H9 (cell line): Measurements from ENCODE around the gene FADS2. TPM values are rescaled to one million over a fixed set of nuclear protein-coding genes. Genes with fewer than 3 reads are reported as not detected.

Experiments
- DNase-seq: peaks from one replicate; pipeline ENCODE4 v3.0.0-alpha.2; 2017
- H2AFZ ChIP-seq: one replicate; pipeline ENCODE4 v1.6.1; 2013; ENCODE audit warnings: mild to moderate bottlenecking, low read length, control low read depth, moderate library complexity
- H2AK5ac ChIP-seq: 2 replicates; pipeline ENCODE4 v1.6.1; 2013; ENCODE audit warnings: low read length, control low read depth, mixed read lengths; ENCODE audit not compliant: insufficient read length
- H2BK120ac ChIP-seq: one replicate; pipeline ENCODE4 v1.6.1; 2013; ENCODE audit warnings: low read depth, mild to moderate bottlenecking, low read length, control low read depth, inconsistent platforms; ENCODE audit not compliant: poor library complexity, severe bottlenecking
- H2BK12ac ChIP-seq: 2 replicates; pipeline ENCODE4 v1.6.1; 2013; ENCODE audit warnings: low read length, control low read depth, mixed read lengths, low read depth; ENCODE audit not compliant: insufficient read length
- H2BK15ac ChIP-seq: 2 replicates; pipeline ENCODE4 v1.6.1; 2013; ENCODE audit warnings: low read depth, low read length, control low read depth
- H2BK20ac ChIP-seq: one replicate; pipeline ENCODE4 v1.6.1; 2013; ENCODE audit warnings: low read depth, mild to moderate bottlenecking, low read length, control low read depth, inconsistent platforms; ENCODE audit not compliant: poor library complexity, severe bottlenecking
- H2BK5ac ChIP-seq: 2 replicates; pipeline ENCODE4 v1.6.1; 2013; ENCODE audit warnings: low read length, control low read depth, mixed read lengths; ENCODE audit not compliant: insufficient read length
- H3K14ac ChIP-seq: 2 replicates; pipeline ENCODE4 v1.6.1; 2013; ENCODE audit warnings: low read length, control low read depth; ENCODE audit not compliant: insufficient read depth
- H3K18ac ChIP-seq: 2 replicates; pipeline ENCODE4 v1.6.1; 2013; ENCODE audit warnings: low read depth, mild to moderate bottlenecking, mixed read lengths, low read length, control low read depth; ENCODE audit not compliant: insufficient read length
- H3K23ac ChIP-seq: 2 replicates; pipeline ENCODE4 v1.6.1; 2013; ENCODE audit warnings: low read length, control low read depth, mixed read lengths, low read depth; ENCODE audit not compliant: insufficient read length
- H3K23me2 ChIP-seq: 2 replicates; pipeline ENCODE4 v1.6.1; 2013; ENCODE audit warnings: low read depth, mild to moderate bottlenecking, mixed read lengths, low read length, control low read depth; ENCODE audit not compliant: insufficient read length, poor library complexity, severe bottlenecking
- H3K27ac ChIP-seq: 2 replicates; pipeline ENCODE4 v1.5.1; 2013; ENCODE audit warnings: low read length, control low read depth, mixed read lengths, low read depth; ENCODE audit not compliant: insufficient read length
- H3K27me3 ChIP-seq: 2 replicates; pipeline ENCODE4 v1.6.1; 2013; ENCODE audit warnings: low read length, control low read depth, inconsistent platforms; ENCODE audit not compliant: insufficient read depth
- H3K4ac ChIP-seq: 2 replicates; pipeline ENCODE4 v1.6.1; 2013; ENCODE audit warnings: low read depth, mild to moderate bottlenecking, control low read depth, inconsistent platforms, low read length, moderate library complexity
- H3K4me1 ChIP-seq: 2 replicates; pipeline ENCODE4 v1.6.1; 2013; ENCODE audit warnings: low read length, control low read depth, inconsistent platforms; ENCODE audit not compliant: insufficient read depth
- H3K4me2 ChIP-seq: 2 replicates; pipeline ENCODE4 v1.6.1; 2013; ENCODE audit warnings: low read length, control low read depth, mixed read lengths; ENCODE audit not compliant: insufficient read length, insufficient read depth
- H3K56ac ChIP-seq: 2 replicates; pipeline ENCODE4 v1.6.1; 2013; ENCODE audit warnings: low read depth, mild to moderate bottlenecking, mixed read lengths, low read length, control low read depth; ENCODE audit not compliant: insufficient read length
- H3K79me1 ChIP-seq: 2 replicates; pipeline ENCODE4 v1.6.1; 2013; ENCODE audit warnings: low read depth, mild to moderate bottlenecking, moderate library complexity, low read length, control low read depth, inconsistent platforms; ENCODE audit not compliant: insufficient read depth, poor library complexity, severe bottlenecking
- H3K79me2 ChIP-seq: 2 replicates; pipeline ENCODE4 v1.6.1; 2013; ENCODE audit warnings: low read length, control low read depth, inconsistent platforms; ENCODE audit not compliant: insufficient read depth
- H3K9ac ChIP-seq: 2 replicates; pipeline ENCODE4 v1.6.1; 2013; ENCODE audit warnings: low read length, control low read depth, mixed read lengths; ENCODE audit not compliant: insufficient read length; ENCODE audit errors: extremely low read depth
- H3K9me3 ChIP-seq: one replicate; pipeline ENCODE4 v1.6.1; 2013; ENCODE audit warnings: low read depth, low read length, inconsistent platforms; ENCODE audit not compliant: control insufficient read depth
- H3T11ph ChIP-seq: one replicate; pipeline ENCODE4 v1.6.1; 2013; ENCODE audit warnings: mild to moderate bottlenecking, low read length, control low read depth, inconsistent platforms
- H4K20me1 ChIP-seq: one replicate; pipeline ENCODE4 v1.6.1; 2013; ENCODE audit not compliant: control insufficient read depth, insufficient read length, insufficient read depth
- H4K5ac ChIP-seq: 2 replicates; pipeline ENCODE4 v1.6.1; 2013; ENCODE audit warnings: low read depth, mild to moderate bottlenecking, mixed read lengths, low read length, control low read depth; ENCODE audit not compliant: insufficient read length
- H4K8ac ChIP-seq: replicated peaks from 2 replicates; pipeline ENCODE4 v1.6.1; 2013; ENCODE audit warnings: low read length, control low read depth, mixed read lengths, low read depth; ENCODE audit not compliant: insufficient read length
- H4K91ac ChIP-seq: 2 replicates; pipeline ENCODE4 v1.6.1; 2013; ENCODE audit warnings: low read depth, mild to moderate bottlenecking, moderate library complexity, mixed read lengths, low read length, control low read depth; ENCODE audit not compliant: insufficient read length
- H3K27ac Mint-ChIP-seq, 3 experiments: 2 replicates in 2 of 3; 3 replicates in 1 of 3; pipeline ENCODE4 v1.8.0; 2020 to 2021; ENCODE audit warnings: mixed read lengths in 3 of 3, mild to moderate bottlenecking in 1 of 3, moderate library complexity in 1 of 3
- H3K27me3 Mint-ChIP-seq: 2 replicates; pipeline ENCODE4 v1.8.0; 2021; ENCODE audit warnings: low read depth, mild to moderate bottlenecking, moderate library complexity, mixed read lengths
- H3K36me3 Mint-ChIP-seq, 3 experiments: 2 replicates in 2 of 3; 3 replicates in 1 of 3; pipeline ENCODE4 v1.8.0; 2020 to 2021; ENCODE audit warnings: low read depth in 3 of 3, mixed read lengths in 3 of 3; ENCODE audit not compliant: insufficient read depth in 1 of 3
- H3K4me1 Mint-ChIP-seq, 2 experiments: 2 replicates each; pipeline ENCODE4 v1.8.0; 2020; ENCODE audit warnings: mixed read lengths in 2 of 2
- H3K4me3 Mint-ChIP-seq, 2 experiments: 2 replicates in 1 of 2; 3 replicates in 1 of 2; pipeline ENCODE4 v1.8.0; 2020 to 2021; ENCODE audit warnings: mild to moderate bottlenecking in 2 of 2, mixed read lengths in 2 of 2, moderate library complexity in 1 of 2
- H3K9me3 Mint-ChIP-seq, 2 experiments: 2 replicates in 1 of 2; 3 replicates in 1 of 2; pipeline ENCODE4 v1.8.0; 2020; ENCODE audit warnings: mild to moderate bottlenecking in 2 of 2, mixed read lengths in 2 of 2, moderate library complexity in 1 of 2
- WGBS: extraction: QIAGEN DNeasy Blood & Tissue Kit; methylation state at CpG from one replicate; pipeline ENCODE4 v1.1.7; 2013; ENCODE audit warnings: missing lambda C conversion rate, low lambda C conversion rate, mixed read lengths; ENCODE audit not compliant: insufficient read length; ENCODE audit errors: extremely low coverage; 5-methylcytosine and 5-hydroxymethylcytosine counted together
- total RNA-seq: library from RNA; stranded (reverse); gene quantifications from 2 replicates; pipeline ENCODE4 v1.2.1, GENCODE V29; 2021
- TF ChIP-seq, protein P1 (sequence below): fragments of 200-600 bp; sonication (generic); conservative IDR thresholded peaks from 3 replicates; pipeline ENCODE4 v1.8.0; 2021; ENCODE audit warnings: antibody characterized with exemption, mild to moderate bottlenecking

FADS2 gene
- total RNA-seq, 1 experiment from 2014 or later, result 322 TPM

DNA sequence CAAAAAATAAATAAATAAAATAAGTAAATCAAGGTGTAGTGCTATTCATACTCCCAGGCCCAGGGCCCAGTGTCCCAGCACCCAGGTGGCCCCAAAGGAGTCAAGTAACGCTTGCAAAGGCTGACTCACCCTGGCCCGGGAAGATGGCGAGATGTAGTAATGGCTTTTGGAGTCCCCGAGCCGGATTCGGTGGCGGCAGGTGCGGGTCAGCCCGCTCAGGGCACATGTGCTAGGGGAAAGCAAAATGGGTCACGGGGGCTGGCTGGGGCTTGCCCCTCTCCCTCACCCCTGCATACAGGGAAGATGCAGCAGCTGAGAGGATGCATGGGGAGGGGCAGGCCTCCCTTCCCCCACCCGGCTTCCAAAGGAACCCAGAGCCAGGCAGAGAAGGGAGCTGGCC, 74.2 kb downstream of the FADS2 start:
- H3K4me1 ChIP-seq, result no peaks in the 10 kb centered on the region
- H3K9me3 ChIP-seq, result no peaks in the 10 kb centered on the region
- H3K14ac ChIP-seq, result no peak overlapping the region; the same call in 1 of the 2 replicates
- H2AK5ac ChIP-seq, result no peak overlapping the region
- H2BK120ac ChIP-seq, result no peak overlapping the region
- H3K27ac ChIP-seq, result no peak overlapping the region
- no peak overlapping the region for H2BK12ac ChIP-seq
- Mint-ChIP-seq H3K9me3 (no peaks in the 10 kb centered on the region), H3K36me3 (no peaks in the 10 kb centered on the region), H3K4me1 (peaks cover 6 to 35% of the 10 kb centered on the region in 2 experiments), H3K27me3 (peaks cover 7% of the 10 kb centered on the region), H3K4me3 (no peak overlapping the region), H3K27ac (no peak overlapping the region)
- no peaks in the 10 kb centered on the region for H3K79me2 ChIP-seq
- H3K18ac ChIP-seq, result no peak overlapping the region
- no peak overlapping the region for H4K5ac ChIP-seq
- H3K79me1 ChIP-seq, result no peaks in the 10 kb centered on the region
- H3K4ac ChIP-seq, result no peak overlapping the region
- no peaks in the 10 kb centered on the region for H3K27me3 ChIP-seq
- H4K20me1 ChIP-seq, result no peaks in the 10 kb centered on the region
- no peak overlapping the region for H3K56ac ChIP-seq
- no peaks in the 10 kb centered on the region for H3K23me2 ChIP-seq
- H3K9ac ChIP-seq, result no peak overlapping the region
- TF ChIP-seq, protein P1, sequence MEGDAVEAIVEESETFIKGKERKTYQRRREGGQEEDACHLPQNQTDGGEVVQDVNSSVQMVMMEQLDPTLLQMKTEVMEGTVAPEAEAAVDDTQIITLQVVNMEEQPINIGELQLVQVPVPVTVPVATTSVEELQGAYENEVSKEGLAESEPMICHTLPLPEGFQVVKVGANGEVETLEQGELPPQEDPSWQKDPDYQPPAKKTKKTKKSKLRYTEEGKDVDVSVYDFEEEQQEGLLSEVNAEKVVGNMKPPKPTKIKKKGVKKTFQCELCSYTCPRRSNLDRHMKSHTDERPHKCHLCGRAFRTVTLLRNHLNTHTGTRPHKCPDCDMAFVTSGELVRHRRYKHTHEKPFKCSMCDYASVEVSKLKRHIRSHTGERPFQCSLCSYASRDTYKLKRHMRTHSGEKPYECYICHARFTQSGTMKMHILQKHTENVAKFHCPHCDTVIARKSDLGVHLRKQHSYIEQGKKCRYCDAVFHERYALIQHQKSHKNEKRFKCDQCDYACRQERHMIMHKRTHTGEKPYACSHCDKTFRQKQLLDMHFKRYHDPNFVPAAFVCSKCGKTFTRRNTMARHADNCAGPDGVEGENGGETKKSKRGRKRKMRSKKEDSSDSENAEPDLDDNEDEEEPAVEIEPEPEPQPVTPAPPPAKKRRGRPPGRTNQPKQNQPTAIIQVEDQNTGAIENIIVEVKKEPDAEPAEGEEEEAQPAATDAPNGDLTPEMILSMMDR, result no peak
- no peak overlapping the region for H2BK5ac ChIP-seq
- WGBS, result no CpG with 5 or more reads among the region's 11 CpGs
- no peak overlapping the region for H2BK15ac ChIP-seq
- no peak overlapping the region for H3T11ph ChIP-seq
- no peak overlapping the region for H2BK20ac ChIP-seq
- no peak overlapping the region for H2AFZ ChIP-seq
- H3K23ac ChIP-seq, result no peak overlapping the region
- no peak overlapping the region for H4K91ac ChIP-seq
- H3K4me2 ChIP-seq, result no peak overlapping the region
- H4K8ac ChIP-seq, result no peak overlapping the region
- DNase-seq, result no peak
